Transverse colon (tissue), 4 donors: ENCODE results near the gene SLC29A3. TPM values are rescaled to one million over a fixed set of nuclear protein-coding genes. Genes with fewer than 3 reads are reported as not detected.

Experiments
- DNase-seq: peaks from one replicate; pipeline ENCODE4 v3.0.0-alpha.2; 2019
- H3K27ac ChIP-seq, 4 donors: fragments of 200-600 bp; sonication (generic); 2 replicates each; pipeline ENCODE4 v1.5.1; 2016 to 2018; ENCODE audit warnings: inconsistent platforms in 4 of 4
- H3K27me3 ChIP-seq: fragments of 200-600 bp; sonication (generic); 2 replicates; pipeline ENCODE4 v1.5.1; 2017; ENCODE audit warnings: inconsistent platforms
- H3K36me3 ChIP-seq, 4 donors: fragments of 200-600 bp; sonication (generic); 2 replicates each; pipeline ENCODE4 v1.5.1; 2017 to 2019; ENCODE audit warnings: inconsistent platforms in 4 of 4
- H3K4me1 ChIP-seq, 4 donors: fragments of 200-600 bp; sonication (generic); 2 replicates each; pipeline ENCODE4 v1.5.1; 2017 to 2020; ENCODE audit warnings: inconsistent platforms in 4 of 4
- H3K4me3 ChIP-seq, 4 donors: fragments of 200-600 bp; sonication (generic); 1 replicate in 1 of 4; 2 replicates in 3 of 4; pipeline versions ENCODE4 v1.5.1 to v1.6.1; 2017 to 2019; ENCODE audit warnings: inconsistent platforms in 4 of 4
- H3K9me3 ChIP-seq, 2 donors: fragments of 200-600 bp; sonication (generic); 2 replicates each; pipeline ENCODE4 v1.5.1; 2017 to 2019; ENCODE audit warnings: inconsistent platforms in 2 of 2
- EP300 ChIP-seq: sonication (generic); formaldehyde crosslinking; IDR thresholded peaks from one replicate; pipeline ENCODE4 v1.6.1; 2017; ENCODE audit warnings: antibody characterized with exemption, low read depth
- POLR2A ChIP-seq: fragments of 450-650 bp; IDR thresholded peaks from one replicate; pipeline ENCODE4 v1.6.1; 2016; ENCODE audit warnings: antibody characterized with exemption, mild to moderate bottlenecking, moderate library complexity
- POLR2AphosphoS5 ChIP-seq, 3 donors: sonication (generic); formaldehyde crosslinking; IDR thresholded peaks; one replicate each; pipeline ENCODE4 v1.6.1; 2016; ENCODE audit warnings: antibody characterized with exemption in 3 of 3
- WGBS, 2 donors: methylation state at CpG; one replicate each; pipeline ENCODE4 v1.1.5; 2018; ENCODE audit warnings: low coverage in 1 of 2; 5-methylcytosine and 5-hydroxymethylcytosine counted together
- in situ Hi-C, 4 donors: fragments of 200-750 bp; cut with MboI; loops; one replicate each; pipeline versions ENCODE4 v1.15.0 to v1.15.1; 2017; ENCODE audit warnings: low sequenced_read_pairs in 3 of 4, low pct_ligation_motif_present in 1 of 4, low pct_unique_long_range_greater_than_20kb in 1 of 4
- intact Hi-C: fragments of 100-400 bp; cut with DNase I; formaldehyde crosslinking; loops from one replicate; pipeline ENCODE4 v1.15.1; 2023; ENCODE audit warnings: low total_unique reads
- total RNA-seq, 4 donors: library from RNA; depleted of rRNA; stranded (reverse); fragments of >200 nt; gene quantifications; one replicate each; pipeline ENCODE4 v1.1.0, GENCODE V29; 2016
- TF ChIP-seq, protein P1 (sequence below), 5 experiments: fragments of 200-600 bp in 3 of 5; fragments of 450-650 bp in 2 of 5; sonication (generic) in 3 of 5; IDR thresholded peaks; 1 replicate in 2 of 5; 2 replicates in 3 of 5; pipeline ENCODE4 v1.5.1; 2016 to 2017; ENCODE audit warnings: antibody characterized with exemption in 5 of 5, inconsistent platforms in 3 of 5, mild to moderate bottlenecking in 2 of 5, moderate library complexity in 1 of 5

SLC29A3 gene
- total RNA-seq, 4 donors from 2014 or later: 0.75 to 6.4 (median 3.4) TPM

DNA sequence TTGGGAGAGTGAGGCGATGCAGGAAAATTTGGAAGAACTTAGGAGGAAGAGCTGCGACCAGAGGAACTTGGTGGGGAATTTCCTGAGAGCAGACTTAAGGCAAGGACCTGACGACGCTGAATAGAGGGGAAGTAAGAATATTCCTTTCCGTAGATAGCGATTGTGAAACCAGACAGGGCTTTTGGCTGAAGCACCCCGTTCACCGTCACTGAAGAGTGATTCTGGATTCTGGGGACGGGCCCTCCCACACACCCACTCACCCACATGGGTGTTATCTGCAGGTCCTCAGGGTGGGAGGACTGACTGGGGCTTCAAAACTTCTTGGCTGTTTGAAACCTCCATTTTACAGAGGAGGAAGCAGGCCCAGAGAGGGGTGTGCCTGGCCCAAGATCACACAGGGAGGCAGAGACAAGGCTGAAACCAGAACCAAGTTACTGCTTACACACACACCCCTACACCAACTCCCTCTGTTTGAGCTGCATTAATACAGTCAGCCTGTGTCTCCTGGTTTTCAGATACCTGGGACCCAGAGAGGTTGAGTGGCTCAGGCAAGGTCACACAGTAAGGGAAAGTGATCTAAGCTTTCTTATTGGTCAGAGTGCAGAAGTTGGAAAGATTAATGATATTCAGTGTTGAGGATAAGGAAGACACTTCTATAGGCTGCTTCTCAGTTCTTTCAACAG lies 40.4 kb downstream of the SLC29A3 start:
- in situ Hi-C loops: no loop called here
- Histone ChIP-seq H3K27me3 (no peaks in the 10 kb centered on the region), H3K36me3 (no peaks in the 10 kb centered on the region), H3K9me3 (no peaks in the 10 kb centered on the region), H3K4me3 (no peak overlapping the region), H3K4me1 (no peaks in the 10 kb centered on the region), H3K27ac (peak overlapping the region in 1 of 4 donors; percentile 26)
- DNase-seq: no peak
- TF ChIP-seq POLR2A (no peak), POLR2AphosphoS5 (IDR thresholded peaks at IDR 0.05) (no peak), EP300 (no peak)
- TF ChIP-seq, protein P1, sequence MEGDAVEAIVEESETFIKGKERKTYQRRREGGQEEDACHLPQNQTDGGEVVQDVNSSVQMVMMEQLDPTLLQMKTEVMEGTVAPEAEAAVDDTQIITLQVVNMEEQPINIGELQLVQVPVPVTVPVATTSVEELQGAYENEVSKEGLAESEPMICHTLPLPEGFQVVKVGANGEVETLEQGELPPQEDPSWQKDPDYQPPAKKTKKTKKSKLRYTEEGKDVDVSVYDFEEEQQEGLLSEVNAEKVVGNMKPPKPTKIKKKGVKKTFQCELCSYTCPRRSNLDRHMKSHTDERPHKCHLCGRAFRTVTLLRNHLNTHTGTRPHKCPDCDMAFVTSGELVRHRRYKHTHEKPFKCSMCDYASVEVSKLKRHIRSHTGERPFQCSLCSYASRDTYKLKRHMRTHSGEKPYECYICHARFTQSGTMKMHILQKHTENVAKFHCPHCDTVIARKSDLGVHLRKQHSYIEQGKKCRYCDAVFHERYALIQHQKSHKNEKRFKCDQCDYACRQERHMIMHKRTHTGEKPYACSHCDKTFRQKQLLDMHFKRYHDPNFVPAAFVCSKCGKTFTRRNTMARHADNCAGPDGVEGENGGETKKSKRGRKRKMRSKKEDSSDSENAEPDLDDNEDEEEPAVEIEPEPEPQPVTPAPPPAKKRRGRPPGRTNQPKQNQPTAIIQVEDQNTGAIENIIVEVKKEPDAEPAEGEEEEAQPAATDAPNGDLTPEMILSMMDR (IDR thresholded peaks at IDR 0.05): no peak
- WGBS, 2 donors: 54 to 56% methylated on average over 6 to 9 of the region's 9 CpGs
- intact Hi-C loops: no loop called here

DNA sequence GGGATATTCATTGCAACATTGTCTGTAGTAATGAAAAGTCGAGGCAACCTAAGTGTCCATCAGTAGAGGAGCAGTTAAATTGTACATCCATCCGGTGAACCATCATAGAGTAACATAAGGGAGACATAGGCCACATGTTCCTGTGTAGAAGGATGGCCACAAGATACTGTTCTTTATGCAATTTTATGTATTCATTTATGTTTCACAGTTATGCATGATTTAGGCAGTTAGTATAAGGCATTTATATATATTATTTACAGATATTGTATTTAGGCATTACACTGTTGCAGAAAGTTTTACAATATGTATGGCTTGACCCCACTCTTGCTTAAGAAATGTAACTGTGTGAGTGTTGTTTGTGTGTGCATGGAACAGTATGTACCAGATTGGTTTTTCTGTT lies 41.7 kb downstream of the SLC29A3 start:
- DNase-seq: no peak
- H3K27ac ChIP-seq: no peak overlapping the region
- 86 to 87% methylated on average over 2 of the region's 2 CpGs for WGBS, 2 donors
- no peaks in the 10 kb centered on the region for H3K9me3 ChIP-seq
- no peak overlapping the region for H3K4me3 ChIP-seq
- in situ Hi-C loops (no loop called here), intact Hi-C loops (no loop called here)
- H3K36me3 ChIP-seq: no peaks in the 10 kb centered on the region
- TF ChIP-seq EP300: no peak
- no peak for TF ChIP-seq POLR2AphosphoS5 (IDR thresholded peaks at IDR 0.05)
- TF ChIP-seq POLR2A: no peak
- H3K27me3 ChIP-seq: no peaks in the 10 kb centered on the region
- H3K4me1 ChIP-seq: no peaks in the 10 kb centered on the region

DNA sequence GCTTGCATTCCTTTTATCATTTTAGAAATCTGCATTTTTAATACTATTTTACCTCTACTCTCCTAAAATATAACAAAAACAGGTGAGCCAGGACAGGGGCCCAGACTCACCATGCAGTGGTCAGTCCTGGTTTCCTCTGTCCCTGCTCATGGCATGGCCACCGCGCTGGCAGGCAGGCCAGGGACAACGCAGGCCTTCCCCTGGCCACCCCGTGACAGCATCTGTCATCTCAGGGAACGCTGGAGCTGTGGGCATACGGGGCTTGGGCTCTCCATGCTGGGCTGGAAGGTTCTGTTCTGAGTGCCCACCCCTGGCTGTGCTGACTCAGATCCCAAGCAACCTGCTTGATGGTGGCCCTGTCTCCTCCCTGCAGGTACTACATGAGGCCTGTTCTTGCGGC lies 42.5 kb downstream of the SLC29A3 start:
- no peak overlapping the region for H3K4me3 ChIP-seq
- no peak overlapping the region for H3K27ac ChIP-seq
- H3K36me3 ChIP-seq: no peaks in the 10 kb centered on the region
- intact Hi-C loops: no loop called here
- in situ Hi-C loops: no loop called here
- H3K4me1 ChIP-seq: no peaks in the 10 kb centered on the region
- 98 to 100% methylated on average over 4 to 7 of the region's 7 CpGs for WGBS, 2 donors
- DNase-seq: no peak
- H3K9me3 ChIP-seq: no peaks in the 10 kb centered on the region
- H3K27me3 ChIP-seq: no peaks in the 10 kb centered on the region
- no peak for TF ChIP-seq POLR2A

DNA sequence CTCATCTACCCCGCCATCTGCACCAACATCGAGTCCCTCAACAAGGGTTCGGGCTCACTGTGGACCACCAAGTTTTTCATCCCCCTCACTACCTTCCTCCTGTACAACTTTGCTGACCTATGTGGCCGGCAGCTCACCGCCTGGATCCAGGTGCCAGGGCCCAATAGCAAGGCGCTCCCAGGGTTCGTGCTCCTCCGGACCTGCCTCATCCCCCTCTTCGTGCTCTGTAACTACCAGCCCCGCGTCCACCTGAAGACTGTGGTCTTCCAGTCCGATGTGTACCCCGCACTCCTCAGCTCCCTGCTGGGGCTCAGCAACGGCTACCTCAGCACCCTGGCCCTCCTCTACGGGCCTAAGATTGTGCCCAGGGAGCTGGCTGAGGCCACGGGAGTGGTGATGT lies 43.1 kb downstream of the SLC29A3 start:
- no peaks in the 10 kb centered on the region for H3K36me3 ChIP-seq
- intact Hi-C loops: no loop called here
- H3K27me3 ChIP-seq: no peaks in the 10 kb centered on the region
- in situ Hi-C loops: no loop called here
- H3K9me3 ChIP-seq: no peaks in the 10 kb centered on the region
- no peak for DNase-seq
- no peaks in the 10 kb centered on the region for H3K4me1 ChIP-seq
- no peak overlapping the region for H3K4me3 ChIP-seq
- whole genome bisulfite sequencing, 2 donors: 94% methylated on average over 16 of the region's 16 CpGs; no CpG with 5 or more reads in 1 of the 2 donors
- H3K27ac ChIP-seq: no peak overlapping the region
- TF ChIP-seq POLR2A: no peak
- TF ChIP-seq POLR2AphosphoS5 (IDR thresholded peaks at IDR 0.05): no peak
- TF ChIP-seq, protein P1 (IDR thresholded peaks at IDR 0.05): no peak
- TF ChIP-seq EP300: no peak

DNA sequence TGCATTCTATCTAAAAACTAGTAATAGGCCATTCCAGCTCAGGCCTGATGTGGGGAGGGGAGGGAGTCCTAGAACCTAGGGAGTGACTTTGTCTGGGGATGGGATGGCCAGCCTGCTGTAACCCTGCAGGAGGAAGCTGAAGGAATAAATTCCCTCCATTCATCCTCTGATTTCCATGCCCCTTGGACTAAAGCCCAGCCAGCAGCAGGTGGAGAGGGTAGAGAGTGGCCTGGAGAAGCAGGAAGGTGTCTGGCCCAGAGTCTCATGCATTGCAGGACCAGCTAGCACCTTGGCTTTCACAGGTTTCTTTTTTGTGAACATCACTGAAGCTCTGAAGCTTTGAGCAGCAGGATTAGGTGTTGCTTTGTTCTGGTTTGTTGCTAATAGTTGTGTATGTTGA lies 44.9 kb downstream of the SLC29A3 start:
- Histone ChIP-seq H3K9me3 (no peaks in the 10 kb centered on the region), H3K27me3 (no peaks in the 10 kb centered on the region), H3K27ac (no peak overlapping the region), H3K36me3 (no peaks in the 10 kb centered on the region), H3K4me1 (no peaks in the 10 kb centered on the region), H3K4me3 (no peak overlapping the region)
- intact Hi-C loops: no loop called here
- TF ChIP-seq POLR2A (no peak), EP300 (no peak), POLR2AphosphoS5 (IDR thresholded peaks at IDR 0.05) (no peak)
- TF ChIP-seq, protein P1 (IDR thresholded peaks at IDR 0.05): no peak
- in situ Hi-C loops: no loop called here
- no peak for DNase-seq
